Neutrophil (primary cell): ENCODE data around the gene DOK6.

Experiments
- H3K27ac ChIP-seq: fragments of 200-600 bp; sonication (generic); 2 replicates; pipeline ENCODE4 v1.5.1; 2016; ENCODE audit warnings: mild to moderate bottlenecking, moderate library complexity
- H3K27me3 ChIP-seq: fragments of 200-600 bp; sonication (generic); 2 replicates; pipeline ENCODE4 v1.6.0; 2016; ENCODE audit warnings: mild to moderate bottlenecking
- H3K36me3 ChIP-seq: fragments of 200-600 bp; sonication (generic); 2 replicates; pipeline ENCODE4 v1.5.1; 2017
- H3K4me1 ChIP-seq, 2 experiments: fragments of 200-600 bp in 1 of 2; sonication (generic) in 1 of 2; 1 replicate in 1 of 2; 2 replicates in 1 of 2; pipeline versions ENCODE4 v1.5.1 to v1.6.1; 2013 to 2016; ENCODE audit warnings: low read depth in 1 of 2, low read length in 1 of 2, mild to moderate bottlenecking in 1 of 2, moderate library complexity in 1 of 2; ENCODE audit not compliant: control insufficient read depth in 1 of 2, insufficient read depth in 1 of 2
- H3K4me3 ChIP-seq, 2 experiments: fragments of 200-600 bp in 1 of 2; sonication (generic) in 1 of 2; 1 replicate in 1 of 2; 2 replicates in 1 of 2; pipeline ENCODE4 v1.5.1; 2013 to 2016; ENCODE audit warnings: low read depth in 1 of 2, low read length in 1 of 2, mild to moderate bottlenecking in 1 of 2, moderate library complexity in 1 of 2
- H3K9me3 ChIP-seq: fragments of 200-600 bp; sonication (generic); 2 replicates; pipeline ENCODE4 v1.5.1; 2016
- CTCF ChIP-seq: fragments of 200-600 bp; sonication (generic); IDR thresholded peaks from 2 replicates; pipeline ENCODE4 v1.5.1; 2016; ENCODE audit warnings: antibody characterized with exemption

The DOK6 gene

GRCh38 chr18:69785466-69785865 lies 384.8 kb downstream of the DOK6 start:
- H3K36me3 ChIP-seq, result no peaks in the 10 kb centered on the region
- H3K4me3 ChIP-seq, result no peak overlapping the region
- no peak for TF ChIP-seq CTCF
- H3K27me3 ChIP-seq, result no peaks in the 10 kb centered on the region
- no peaks in the 10 kb centered on the region for H3K4me1 ChIP-seq
- no peak overlapping the region for H3K27ac ChIP-seq
- H3K9me3 ChIP-seq, result no peaks in the 10 kb centered on the region

- Histone ChIP-seq H3K4me3 (no peak overlapping the region), H3K9me3 (no peaks in the 10 kb centered on the region), H3K27me3 (no peaks in the 10 kb centered on the region), H3K27ac (no peak overlapping the region), H3K4me1 (no peaks in the 10 kb centered on the region), H3K36me3 (no peaks in the 10 kb centered on the region)
- TF ChIP-seq CTCF, result no peak
Observed at GRCh38 chr18:69786427-69786826, 385.7 kb downstream of the DOK6 start.

GRCh38 chr18:69787825-69788547 lies 387.3 kb downstream of the DOK6 start:
- no peaks in the 10 kb centered on the region for H3K27me3 ChIP-seq
- H3K4me1 ChIP-seq, result no peaks in the 10 kb centered on the region
- no peak overlapping the region for H3K27ac ChIP-seq
- H3K36me3 ChIP-seq, result no peaks in the 10 kb centered on the region
- TF ChIP-seq CTCF, result no peak
- H3K9me3 ChIP-seq, result no peaks in the 10 kb centered on the region
- H3K4me3 ChIP-seq, result no peak overlapping the region

DNA sequence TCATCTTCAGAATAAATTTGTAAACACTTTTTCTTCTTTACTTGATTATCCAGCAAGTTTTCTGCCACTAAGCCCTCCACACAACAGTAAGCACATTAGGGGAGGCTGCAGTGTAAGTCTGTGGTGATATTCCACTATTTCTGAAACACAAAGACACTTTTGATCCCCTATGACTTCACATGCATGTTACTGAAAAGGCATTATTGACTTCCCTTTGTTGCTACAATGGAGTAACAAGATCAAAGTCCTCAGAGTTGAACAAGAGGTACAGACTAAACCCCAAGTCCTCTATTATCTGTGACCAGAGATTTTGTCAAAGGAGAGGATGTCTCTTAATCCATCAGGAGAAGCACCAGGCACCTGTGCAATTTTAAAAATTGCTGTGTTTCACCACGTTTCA lies 389.1 kb downstream of the DOK6 start:
- TF ChIP-seq CTCF, result no peak
- H3K36me3 ChIP-seq, result no peaks in the 10 kb centered on the region
- no peaks in the 10 kb centered on the region for H3K9me3 ChIP-seq
- H3K27ac ChIP-seq, result no peak overlapping the region
- no peak overlapping the region for H3K4me3 ChIP-seq
- H3K27me3 ChIP-seq, result no peaks in the 10 kb centered on the region
- H3K4me1 ChIP-seq, result no peaks in the 10 kb centered on the region

DNA sequence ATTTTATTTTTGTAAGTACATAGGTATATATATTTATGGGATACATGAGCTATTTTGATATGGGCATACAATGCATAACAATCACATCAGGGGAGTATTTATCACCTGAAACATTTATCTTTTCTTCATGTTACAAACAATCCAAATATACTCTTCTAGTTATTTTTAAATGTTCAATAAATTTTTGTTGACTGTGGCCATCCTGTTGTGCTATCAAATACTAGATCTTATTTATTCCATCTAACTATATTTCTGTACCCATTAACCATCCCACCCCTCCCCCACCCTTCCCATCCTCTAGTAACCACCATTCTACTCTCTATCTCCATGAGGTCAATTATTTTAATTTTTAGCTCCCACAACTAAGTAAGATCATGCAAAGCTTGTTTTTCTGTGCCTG lies 390.0 kb downstream of the DOK6 start:
- no peaks in the 10 kb centered on the region for H3K27me3 ChIP-seq
- no peak for TF ChIP-seq CTCF
- no peaks in the 10 kb centered on the region for H3K4me1 ChIP-seq
- no peaks in the 10 kb centered on the region for H3K9me3 ChIP-seq
- H3K27ac ChIP-seq, result no peak overlapping the region
- no peak overlapping the region for H3K4me3 ChIP-seq
- H3K36me3 ChIP-seq, result no peaks in the 10 kb centered on the region
